ENCODE data around the gene PCBP4.

PCBP4 gene

GRCh38 chr3:51967384-51968169 is at the start of gene PCBP4:
Gene PCBP4 (minus strand): TSS chr3:51967454. CDS start chr3:51961240, 6,214 bp downstream.
- no peaks in the 10 kb centered on the region for H3K36me3 Mint-ChIP-seq (ENCODE audit: low read depth)
- H3K4me1 Mint-ChIP-seq (ENCODE audit: low read depth), result peaks cover 17% of the 10 kb centered on the region
- H3K4me3 Mint-ChIP-seq, result peak within 1 kb of the TSS; percentile 78
- peak within 1 kb of the TSS; percentile 36 for H3K27ac Mint-ChIP-seq
- no peaks in the 10 kb centered on the region for H3K27me3 Mint-ChIP-seq
- no peaks in the 10 kb centered on the region for H3K9me3 Mint-ChIP-seq

GRCh38 chr3:52015438-52016228 is 48.4 kb upstream of the PCBP4 start:
- Mint-ChIP-seq H3K27ac (no peak overlapping the region), H3K36me3 (ENCODE audit: low read depth) (no peaks in the 10 kb centered on the region), H3K27me3 (no peaks in the 10 kb centered on the region), H3K4me3 (no peak overlapping the region), H3K9me3 (no peaks in the 10 kb centered on the region), H3K4me1 (ENCODE audit: low read depth) (no peaks in the 10 kb centered on the region)

- no peak overlapping the region for H3K4me3 Mint-ChIP-seq
- no peak overlapping the region for H3K27ac Mint-ChIP-seq
- H3K4me1 Mint-ChIP-seq (ENCODE audit: low read depth), result no peaks in the 10 kb centered on the region
Observed at GRCh38 chr3:52014613-52015012, 47.4 kb upstream of the PCBP4 start.

GRCh38 chr3:52013802-52014598 is 46.7 kb upstream of the PCBP4 start:
- Mint-ChIP-seq H3K27me3 (no peaks in the 10 kb centered on the region), H3K27ac (peak overlapping the region; percentile 8), H3K36me3 (ENCODE audit: low read depth) (no peaks in the 10 kb centered on the region), H3K9me3 (no peaks in the 10 kb centered on the region), H3K4me1 (ENCODE audit: low read depth) (no peaks in the 10 kb centered on the region), H3K4me3 (no peak overlapping the region)

More at GRCh38 chr3:52014613-52015012, 47.4 kb upstream of the PCBP4 start:
- H3K27me3 Mint-ChIP-seq, result no peaks in the 10 kb centered on the region
- H3K9me3 Mint-ChIP-seq, result no peaks in the 10 kb centered on the region
- no peaks in the 10 kb centered on the region for H3K36me3 Mint-ChIP-seq (ENCODE audit: low read depth)

- no peak overlapping the region for H3K27ac Mint-ChIP-seq
- H3K9me3 Mint-ChIP-seq, result no peaks in the 10 kb centered on the region
- H3K36me3 Mint-ChIP-seq (ENCODE audit: low read depth), result no peaks in the 10 kb centered on the region
- no peak overlapping the region for H3K4me3 Mint-ChIP-seq
- H3K27me3 Mint-ChIP-seq, result no peaks in the 10 kb centered on the region
- H3K4me1 Mint-ChIP-seq (ENCODE audit: low read depth), result no peaks in the 10 kb centered on the region
Observed at GRCh38 chr3:52012699-52013098, 45.4 kb upstream of the PCBP4 start.

GRCh38 chr3:52010431-52010830 is 43.2 kb upstream of the PCBP4 start:
- Mint-ChIP-seq H3K27me3 (no peaks in the 10 kb centered on the region), H3K4me1 (ENCODE audit: low read depth) (no peaks in the 10 kb centered on the region), H3K36me3 (ENCODE audit: low read depth) (no peaks in the 10 kb centered on the region), H3K9me3 (no peaks in the 10 kb centered on the region), H3K27ac (no peak overlapping the region), H3K4me3 (no peak overlapping the region)

GRCh38 chr3:52007291-52007690 is 40.0 kb upstream of the PCBP4 start:
- Mint-ChIP-seq H3K27ac (no peak overlapping the region), H3K4me3 (no peak overlapping the region), H3K27me3 (no peaks in the 10 kb centered on the region), H3K4me1 (ENCODE audit: low read depth) (no peaks in the 10 kb centered on the region), H3K36me3 (ENCODE audit: low read depth) (no peaks in the 10 kb centered on the region), H3K9me3 (no peaks in the 10 kb centered on the region)

GRCh38 chr3:52006820-52007133 is 39.5 kb upstream of the PCBP4 start:
- H3K36me3 Mint-ChIP-seq (ENCODE audit: low read depth), result no peaks in the 10 kb centered on the region
- H3K4me3 Mint-ChIP-seq, result no peak overlapping the region
- H3K9me3 Mint-ChIP-seq, result no peaks in the 10 kb centered on the region
- H3K27ac Mint-ChIP-seq, result no peak overlapping the region
- H3K27me3 Mint-ChIP-seq, result no peaks in the 10 kb centered on the region
- peaks cover 1% of the 10 kb centered on the region for H3K4me1 Mint-ChIP-seq (ENCODE audit: low read depth)

- peaks cover 5% of the 10 kb centered on the region for H3K4me1 Mint-ChIP-seq (ENCODE audit: low read depth)
- no peaks in the 10 kb centered on the region for H3K27me3 Mint-ChIP-seq
- no peaks in the 10 kb centered on the region for H3K36me3 Mint-ChIP-seq (ENCODE audit: low read depth)
- no peaks in the 10 kb centered on the region for H3K9me3 Mint-ChIP-seq
- no peak overlapping the region for H3K4me3 Mint-ChIP-seq
- H3K27ac Mint-ChIP-seq, result no peak overlapping the region
Observed at GRCh38 chr3:52006017-52006819, 39.0 kb upstream of the PCBP4 start.

- Mint-ChIP-seq H3K4me3 (no peak overlapping the region), H3K4me1 (ENCODE audit: low read depth) (peaks cover 5% of the 10 kb centered on the region), H3K27ac (no peak overlapping the region), H3K27me3 (no peaks in the 10 kb centered on the region), H3K36me3 (ENCODE audit: low read depth) (no peaks in the 10 kb centered on the region), H3K9me3 (no peaks in the 10 kb centered on the region)
Observed at GRCh38 chr3:52005571-52005986, 38.3 kb upstream of the PCBP4 start.

GRCh38 chr3:52004906-52005395 is 37.7 kb upstream of the PCBP4 start:
- Mint-ChIP-seq H3K36me3 (ENCODE audit: low read depth) (no peaks in the 10 kb centered on the region), H3K27ac (no peak overlapping the region), H3K27me3 (no peaks in the 10 kb centered on the region), H3K4me1 (ENCODE audit: low read depth) (peaks cover 5% of the 10 kb centered on the region), H3K4me3 (no peak overlapping the region), H3K9me3 (no peaks in the 10 kb centered on the region)

GRCh38 chr3:52004163-52004787 is 37.0 kb upstream of the PCBP4 start:
- H3K27ac Mint-ChIP-seq, result no peak overlapping the region
- peaks cover 5% of the 10 kb centered on the region for H3K4me1 Mint-ChIP-seq (ENCODE audit: low read depth)
- H3K36me3 Mint-ChIP-seq (ENCODE audit: low read depth), result no peaks in the 10 kb centered on the region
- no peak overlapping the region for H3K4me3 Mint-ChIP-seq
- H3K27me3 Mint-ChIP-seq, result no peaks in the 10 kb centered on the region
- no peaks in the 10 kb centered on the region for H3K9me3 Mint-ChIP-seq

- Mint-ChIP-seq H3K9me3 (no peaks in the 10 kb centered on the region), H3K4me3 (no peak overlapping the region), H3K36me3 (ENCODE audit: low read depth) (no peaks in the 10 kb centered on the region), H3K27me3 (no peaks in the 10 kb centered on the region), H3K27ac (no peak overlapping the region), H3K4me1 (ENCODE audit: low read depth) (peaks cover 5% of the 10 kb centered on the region)
Observed at GRCh38 chr3:52002748-52003147, 35.5 kb upstream of the PCBP4 start.

- H3K4me3 Mint-ChIP-seq, result no peak overlapping the region
- H3K27ac Mint-ChIP-seq, result no peak overlapping the region
- H3K36me3 Mint-ChIP-seq (ENCODE audit: low read depth), result no peaks in the 10 kb centered on the region
- no peaks in the 10 kb centered on the region for H3K9me3 Mint-ChIP-seq
- no peaks in the 10 kb centered on the region for H3K27me3 Mint-ChIP-seq
- peaks cover 5% of the 10 kb centered on the region for H3K4me1 Mint-ChIP-seq (ENCODE audit: low read depth)
Observed at GRCh38 chr3:52001443-52001974, 34.3 kb upstream of the PCBP4 start.
